HCT116 (cell line): ENCODE results near the gene INPP5J. TPM values are rescaled to one million over a fixed set of nuclear protein-coding genes. Genes with fewer than 3 reads are reported as not detected.
"Not testable (repeated sequence)": the region's sequence is repeated elsewhere in the genome, so short reads cannot be mapped to it uniquely, and the experiment has no call there.

Source experiments
- ATAC-seq: fragments of 200-7000 bp; cut with Tn5 transposase; 2 replicates; pipeline ENCODE4 v1.9.1; 2020; ENCODE audit warnings: mild to moderate bottlenecking, moderate library complexity
- BruUV-seq: library from RNA; stranded (reverse); fragments of 400-500 nt; replicated peaks from 2 replicates; lab custom pipeline; 2021; lab: Mats Ljungman, UMichigan
- CTCF ChIA-PET: fragments of 300-600 bp; sonication (Branson Sonifier 250); formaldehyde crosslinking; loops from one replicate; lab custom pipeline; 2021; ENCODE audit warnings: antibody characterized with exemption; lab: Charles Lee
- POLR2A ChIA-PET: fragments of 300-600, 350-600 bp; sonication (Branson Sonifier 250); formaldehyde crosslinking; loops from one replicate; lab custom pipeline; 2021; ENCODE audit warnings: antibody characterized with exemption; lab: Charles Lee
- RAD21 ChIA-PET, 2 experiments: fragments of 300-600 bp; sonication (Branson Sonifier 250); formaldehyde crosslinking; loops; one replicate each; lab custom pipeline; 2023; ENCODE audit warnings: low total read pairs in 2 of 2; ENCODE audit not compliant: uncharacterized antibody in 2 of 2, unreplicated experiment in 2 of 2, low non-redundant PET in 1 of 2; lab: Charles Lee
- DNase-seq: peaks from one replicate; pipeline ENCODE4 v3.0.0-alpha.2; 2010; ENCODE audit warnings: low read depth, low spot score
- H2AFZ ChIP-seq: fragments of 200-600 bp; shearing (Covaris generic), sonication (generic); 2 replicates; pipeline ENCODE4 v1.6.1; 2017; ENCODE audit warnings: low read depth, mixed run types, mixed read lengths, antibody characterized with exemption, low read length; ENCODE audit not compliant: poor library complexity, severe bottlenecking
- H3K27ac ChIP-seq: 2 replicates; pipeline ENCODE4 v1.5.1; 2012; ENCODE audit warnings: low read depth, low read length
- H3K27me3 ChIP-seq: fragments of 200-600 bp; sonication (generic); 2 replicates; pipeline ENCODE4 v1.6.1; 2016; ENCODE audit warnings: mixed run types, low read length, mixed read lengths; ENCODE audit not compliant: insufficient read depth
- H3K36me3 ChIP-seq, 2 experiments: fragments of 200-500 bp in 1 of 2; fragments of 200-600 bp in 1 of 2; sonication (Bioruptor generic) in 1 of 2; sonication (generic) in 1 of 2; 2 replicates each; pipeline versions ENCODE4 v1.5.1 to v1.6.1; 2014 to 2016; ENCODE audit warnings: low read length in 2 of 2, inconsistent platforms in 1 of 2, mixed read lengths in 1 of 2, mixed run types in 1 of 2; ENCODE audit not compliant: insufficient read depth in 2 of 2, control insufficient read depth in 1 of 2
- H3K4me1 ChIP-seq, 2 experiments: fragments of 200-600 bp in 1 of 2; sonication (generic) in 1 of 2; 2 replicates each; pipeline versions ENCODE4 v1.5.1 to v1.6.1; 2012 to 2017; ENCODE audit warnings: low read length in 2 of 2, inconsistent platforms in 1 of 2, mild to moderate bottlenecking in 1 of 2, mixed read lengths in 1 of 2, mixed run types in 1 of 2, moderate library complexity in 1 of 2; ENCODE audit not compliant: insufficient read depth in 2 of 2, control insufficient read depth in 1 of 2
- H3K4me2 ChIP-seq: fragments of 200-600 bp; sonication (generic); 2 replicates; pipeline ENCODE4 v1.6.1; 2017; ENCODE audit warnings: mixed run types, low read length, mixed read lengths
- H3K4me3 ChIP-seq, 2 experiments: fragments of 200-600 bp in 1 of 2; sonication (generic) in 1 of 2; replicated peaks in 1 of 2; 2 replicates each; pipeline ENCODE4 v1.5.1; 2011 to 2016; ENCODE audit warnings: low read length in 2 of 2, control low read depth in 1 of 2, low read depth in 1 of 2, mild to moderate bottlenecking in 1 of 2, mixed read lengths in 1 of 2, mixed run types in 1 of 2
- H3K79me2 ChIP-seq: fragments of 200-600 bp; sonication (generic); 2 replicates; pipeline ENCODE4 v1.6.1; 2017; ENCODE audit warnings: mild to moderate bottlenecking, mixed run types, low read length, moderate library complexity, mixed read lengths; ENCODE audit not compliant: insufficient read depth
- H3K9ac ChIP-seq: fragments of 200-600 bp; sonication (generic); 2 replicates; pipeline ENCODE4 v1.6.1; 2016; ENCODE audit warnings: low read length, mixed read lengths
- H3K9me2 ChIP-seq: fragments of 200-600 bp; sonication (generic), shearing (Covaris generic); 2 replicates; pipeline ENCODE4 v1.6.1; 2017; ENCODE audit warnings: mixed run types, mild to moderate bottlenecking, moderate library complexity; ENCODE audit not compliant: insufficient read depth
- H3K9me3 ChIP-seq, 2 experiments: fragments of 200-500 bp in 1 of 2; fragments of 200-600 bp in 1 of 2; sonication (Bioruptor generic) in 1 of 2; sonication (generic) in 1 of 2; 2 replicates each; pipeline ENCODE4 v1.6.1; 2014 to 2017; ENCODE audit warnings: low read length in 2 of 2, mixed read lengths in 2 of 2, inconsistent platforms in 1 of 2, low read depth in 1 of 2, mild to moderate bottlenecking in 1 of 2, mixed run types in 1 of 2, moderate library complexity in 1 of 2; ENCODE audit not compliant: control insufficient read depth in 1 of 2, insufficient read depth in 1 of 2
- H4K20me1 ChIP-seq: fragments of 200-600 bp; sonication (generic), shearing (Covaris generic); 2 replicates; pipeline ENCODE4 v1.6.1; 2017; ENCODE audit warnings: mixed run types, mild to moderate bottlenecking, moderate library complexity; ENCODE audit not compliant: insufficient read depth
- POLR2A ChIP-seq: IDR thresholded peaks from 2 replicates; pipeline ENCODE4 v1.7.0; 2011; ENCODE audit warnings: borderline replicate concordance; ENCODE audit not compliant: insufficient read depth, insufficient read length; ENCODE audit errors: extremely low read depth
- RAD21 ChIP-seq: IDR thresholded peaks from 2 replicates; pipeline ENCODE4 v1.6.1; 2012; ENCODE audit warnings: low read depth, mild to moderate bottlenecking
- REST ChIP-seq: IDR thresholded peaks from 2 replicates; pipeline ENCODE4 v1.6.1; 2012; ENCODE audit warnings: low read depth
- ZFX ChIP-seq: fragments of 450-650 bp; IDR thresholded peaks from 2 replicates; pipeline ENCODE4 v1.6.1; 2017
- intact Hi-C: fragments of 100-400 bp; cut with micrococcal nuclease; formaldehyde crosslinking; loops from 2 replicates; pipeline ENCODE4 v1.10.0; 2022
- total RNA-seq: library from RNA; stranded (reverse); gene quantifications from one replicate; pipeline ENCODE4 v1.2.1, GENCODE V29; 2021; ENCODE audit not compliant: unreplicated experiment

INPP5J gene
- total RNA-seq, 1 experiment from 2014 or later, result 8.9 TPM

DNA sequence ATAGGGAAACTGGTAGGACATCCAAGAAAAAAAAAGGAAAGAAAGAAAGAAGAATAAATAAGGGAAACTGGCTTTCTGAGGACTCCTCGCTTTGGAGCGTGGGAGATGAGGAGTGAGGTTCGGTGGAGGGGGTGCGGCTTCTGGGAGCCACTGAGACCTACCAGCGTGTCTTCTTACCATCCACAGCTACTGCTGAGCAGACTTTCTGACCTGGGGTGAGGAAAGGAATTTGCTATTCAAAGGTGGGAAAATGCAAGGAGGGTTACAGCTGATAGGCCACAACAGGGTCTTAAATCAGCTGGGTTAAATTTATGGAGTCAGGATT lies 14.9 kb upstream of the INPP5J start:
- H3K9ac ChIP-seq, result peak overlapping the region; percentile 43
- intact Hi-C loops, result loop anchor here (1.0 kb wide), 3 partner anchors 41 to 164 kb away; no protein-coding TSS in a partner anchor
- no peaks in the 10 kb centered on the region for H3K27me3 ChIP-seq
- H2AFZ ChIP-seq, result peak overlapping the region; percentile 87
- ChIA-PET CTCF (interaction anchor here (0.7 to 3.5 kb wide), 33 partner anchors 9 to 473 kb away, joined by 3 to 57 read pairs (median 5); partner anchors contain the start of genes INPP5J, RNF185 and SMTN), RAD21 (interaction anchor here (0.7 to 1.7 kb wide), 10 partner anchors 24 to 343 kb away, joined by 3 to 8 read pairs (median 3); no protein-coding TSS in a partner anchor), POLR2A (interaction anchor here (0.9 to 1.9 kb wide), 13 partner anchors 8 to 139 kb away, joined by 3 to 8 read pairs (median 4); partner anchors contain the start of genes INPP5J, MORC2 and SMTN)
- no TSS peak for BruUV-seq
- H3K36me3 ChIP-seq, result 0 out of 4 replicates have a peak, but pooled peaks cover 0 to 3% of the 10 kb centered on the region in 2 experiments
- peak overlapping the region; percentile 78 for H3K4me2 ChIP-seq
- peak overlapping the region; percentile 39; the same call in 1 of the 2 replicates for H3K27ac ChIP-seq
- no peaks in the 10 kb centered on the region for H3K9me3 ChIP-seq
- peak; percentile 21 for ATAC-seq
- no peaks in the 10 kb centered on the region for H4K20me1 ChIP-seq
- no peaks in the 10 kb centered on the region; the same call in 1 of the 2 replicates for H3K79me2 ChIP-seq
- TF ChIP-seq ZFX (no peak), POLR2A (peak; percentile 8), RAD21 (no peak), REST (no peak)
- no peak for DNase-seq
- H3K4me1 ChIP-seq, result peaks cover 14 to 21% of the 10 kb centered on the region in 2 experiments; a peak in 3 of 4 replicates
- peak overlapping the region; percentile 43 to 53 for H3K4me3 ChIP-seq
- no peaks in the 10 kb centered on the region for H3K9me2 ChIP-seq

DNA sequence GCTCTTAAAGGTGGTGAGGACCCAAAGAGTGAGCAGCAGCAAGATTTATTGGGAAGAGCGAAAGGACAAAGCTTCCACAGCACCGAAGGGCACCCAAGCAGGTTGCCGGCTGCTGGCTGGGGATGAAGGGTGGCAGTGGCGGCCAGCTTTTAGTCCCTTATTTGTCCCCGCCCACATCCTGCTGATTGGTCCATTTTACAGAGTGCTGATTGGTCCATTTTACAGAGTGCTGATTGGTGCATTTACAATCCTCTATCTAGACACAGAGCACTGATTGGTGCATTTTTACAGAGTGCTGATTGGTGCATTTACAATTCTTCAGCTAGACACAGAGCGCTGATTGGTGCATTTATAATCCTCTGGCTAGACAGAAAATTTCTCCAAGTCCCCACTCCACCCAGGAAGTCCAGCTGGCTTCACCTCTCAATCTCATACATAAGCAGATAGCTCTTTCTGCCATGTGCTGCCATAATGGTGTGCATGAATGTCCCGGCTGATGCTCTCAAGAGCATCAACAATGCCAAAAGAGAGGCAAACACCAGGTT lies 10.1 kb upstream of the INPP5J start:
- H3K4me3 ChIP-seq, BruUV-seq, H3K27ac ChIP-seq, H3K9me3 ChIP-seq, H3K36me3 ChIP-seq, RAD21 ChIA-PET, ATAC-seq, H3K9ac ChIP-seq, H3K4me2 ChIP-seq, H3K4me1 ChIP-seq, H4K20me1 ChIP-seq, intact Hi-C loops, H3K79me2 ChIP-seq, DNase-seq, H3K27me3 ChIP-seq, H3K9me2 ChIP-seq, CTCF ChIA-PET, POLR2A ChIA-PET, H2AFZ ChIP-seq: not testable (repeated sequence)
